B cell (primary cell): ENCODE results near the gene NTSR2. TPM values are rescaled to one million over a fixed set of nuclear protein-coding genes. Genes with fewer than 3 reads are reported as not detected.

ENCODE experiments used
- ATAC-seq: fragments of 200-7000 bp; cut with Tn5 transposase; one replicate; pipeline ENCODE4 v1.10.0; 2021; ENCODE audit warnings: low read depth, mild to moderate bottlenecking, moderate number of reproducible peaks, moderate library complexity
- CTCF ChIA-PET: fragments of 350-600 bp; sonication (Branson Sonifier 250); formaldehyde crosslinking; loops from one replicate; lab custom pipeline; 2021; ENCODE audit warnings: antibody characterized with exemption, inconsistent platforms; lab: Charles Lee
- POLR2A ChIA-PET: fragments of 350-600 bp; sonication (Branson Sonifier 250); formaldehyde crosslinking; loops from one replicate; lab custom pipeline; 2021; ENCODE audit warnings: antibody characterized with exemption; lab: Charles Lee
- DNase-seq: peaks from one replicate; pipeline ENCODE4 v3.0.0; 2013
- H2AFZ ChIP-seq: 2 replicates; pipeline ENCODE4 v1.6.1; 2012; ENCODE audit warnings: mild to moderate bottlenecking, low read depth, low read length; ENCODE audit not compliant: insufficient read depth, poor library complexity, severe bottlenecking
- H3K27ac ChIP-seq, 2 donors: 1 replicate in 1 of 2; 2 replicates in 1 of 2; pipeline ENCODE4 v1.5.1; 2012 to 2013; ENCODE audit warnings: low read length in 2 of 2, mild to moderate bottlenecking in 2 of 2, moderate library complexity in 1 of 2
- H3K27me3 ChIP-seq, 4 experiments: fragments of 200-600 bp in 1 of 4; sonication (generic) in 1 of 4; replicated peaks in 1 of 4; 1 replicate in 2 of 4; 2 replicates in 2 of 4; pipeline versions ENCODE4 v1.6.1 to v1.7.0; 2013 to 2016; ENCODE audit warnings: low read length in 3 of 4, mild to moderate bottlenecking in 2 of 4, mixed read lengths in 1 of 4, moderate library complexity in 1 of 4; ENCODE audit not compliant: insufficient read depth in 4 of 4, control insufficient read depth in 3 of 4; ENCODE audit errors: control extremely low read depth in 1 of 4
- H3K36me3 ChIP-seq, 2 experiments: replicated peaks in 1 of 2; 1 replicate in 1 of 2; 2 replicates in 1 of 2; pipeline versions ENCODE4 v1.6.1 to v1.7.1; 2013; ENCODE audit warnings: low read length in 1 of 2; ENCODE audit not compliant: insufficient read depth in 2 of 2, control insufficient read depth in 1 of 2; ENCODE audit errors: control extremely low read depth in 1 of 2, extremely low read depth in 1 of 2
- H3K4me1 ChIP-seq, 2 donors: fragments of 200-600 bp in 1 of 2; sonication (generic) in 1 of 2; 1 replicate in 1 of 2; 2 replicates in 1 of 2; pipeline versions ENCODE4 v1.5.1 to v1.6.1; 2013 to 2017; ENCODE audit warnings: low read length in 2 of 2; ENCODE audit not compliant: control insufficient read depth in 2 of 2, insufficient read depth in 2 of 2
- H3K4me2 ChIP-seq: replicated peaks from 2 replicates; pipeline ENCODE3; 2012; ENCODE audit warnings: mild to moderate bottlenecking, low read depth, low read length; ENCODE audit not compliant: poor library complexity, severe bottlenecking
- H3K4me3 ChIP-seq, 5 experiments: fragments of 200-600 bp in 1 of 5; sonication (generic) in 1 of 5; 1 replicate in 3 of 5; 2 replicates in 2 of 5; pipeline versions ENCODE4 v1.5.1 to v1.7.0; 2011 to 2016; ENCODE audit warnings: low read length in 4 of 5, mild to moderate bottlenecking in 4 of 5, low read depth in 2 of 5, control low read depth in 1 of 5, moderate library complexity in 1 of 5; ENCODE audit not compliant: insufficient read depth in 1 of 5; ENCODE audit errors: control extremely low read depth in 1 of 5, extremely low read depth in 1 of 5
- H3K79me2 ChIP-seq: fragments of 200-600 bp; sonication (generic); one replicate; pipeline ENCODE4 v1.6.0; 2016; ENCODE audit warnings: low read length; ENCODE audit not compliant: control insufficient read depth, insufficient read depth
- H3K9ac ChIP-seq: fragments of 200-600 bp; sonication (generic); 2 replicates; pipeline ENCODE4 v1.6.1; 2017; ENCODE audit warnings: mild to moderate bottlenecking, low read length, moderate library complexity
- H3K9me3 ChIP-seq, 3 donors: one replicate each; pipeline versions ENCODE4 v1.6.1 to v1.7.1; 2013; ENCODE audit warnings: low read length in 2 of 3; ENCODE audit not compliant: control insufficient read depth in 2 of 3, insufficient read depth in 1 of 3; ENCODE audit errors: control extremely low read depth in 1 of 3
- H4K20me1 ChIP-seq: 2 replicates; pipeline ENCODE4 v1.6.0; 2012; ENCODE audit warnings: mild to moderate bottlenecking, low read length; ENCODE audit not compliant: insufficient read depth, control insufficient read depth, poor library complexity, severe bottlenecking
- H3K27ac Mint-ChIP-seq: one replicate; pipeline ENCODE4 v1.8.0; 2021; ENCODE audit warnings: mixed read lengths
- H3K27me3 Mint-ChIP-seq: one replicate; pipeline ENCODE4 v1.8.0; 2021; ENCODE audit warnings: mixed read lengths
- H3K4me1 Mint-ChIP-seq: one replicate; pipeline ENCODE4 v1.8.0; 2021; ENCODE audit warnings: mixed read lengths
- H3K4me3 Mint-ChIP-seq: one replicate; pipeline ENCODE4 v1.8.0; 2021; ENCODE audit warnings: mixed read lengths
- H3K9me3 Mint-ChIP-seq: one replicate; pipeline ENCODE4 v1.8.0; 2022; ENCODE audit warnings: mixed read lengths; ENCODE audit not compliant: insufficient read depth
- EZH2 ChIP-seq: IDR thresholded peaks from 2 replicates; pipeline ENCODE4 v1.6.1; 2012; ENCODE audit warnings: borderline replicate concordance, low read depth, mild to moderate bottlenecking, moderate library complexity, low read length; ENCODE audit not compliant: insufficient read depth, poor library complexity, severe bottlenecking
- WGBS: methylation state at CpG from one replicate; pipeline ENCODE4 v1.1.5; 2013; ENCODE audit warnings: missing lambda C conversion rate; ENCODE audit not compliant: insufficient coverage; 5-methylcytosine and 5-hydroxymethylcytosine counted together
- intact Hi-C: fragments of 100-400 bp; cut with micrococcal nuclease; formaldehyde crosslinking; loops from one replicate; pipeline ENCODE4 v1.10.0; 2022
- polyA plus RNA-seq: library from polyadenylated mRNA; depleted of rRNA; stranded (reverse); fragments of >200 nt; gene quantifications from 2 replicates; pipeline ENCODE4 v1.2.3, GENCODE V29; 2012
- total RNA-seq, 2 donors: library from RNA; stranded (reverse); fragments of 120-200 nt in 1 of 2; gene quantifications; 1 replicate in 1 of 2; 2 replicates in 1 of 2; pipeline versions ENCODE4 v1.2.3 to v1.2.4, GENCODE V29; 2013 to 2022
- TF ChIP-seq, protein P1 (sequence below): fragments of 200-600 bp; IDR thresholded peaks from one replicate; pipeline ENCODE4 v1.8.0; 2022; ENCODE audit warnings: antibody characterized with exemption, mild to moderate bottlenecking

Gene NTSR2
- total and polyA plus RNA-seq, 2 donors (not counting 1 experiment from before 2014, with no cell fraction given): not detected

DNA sequence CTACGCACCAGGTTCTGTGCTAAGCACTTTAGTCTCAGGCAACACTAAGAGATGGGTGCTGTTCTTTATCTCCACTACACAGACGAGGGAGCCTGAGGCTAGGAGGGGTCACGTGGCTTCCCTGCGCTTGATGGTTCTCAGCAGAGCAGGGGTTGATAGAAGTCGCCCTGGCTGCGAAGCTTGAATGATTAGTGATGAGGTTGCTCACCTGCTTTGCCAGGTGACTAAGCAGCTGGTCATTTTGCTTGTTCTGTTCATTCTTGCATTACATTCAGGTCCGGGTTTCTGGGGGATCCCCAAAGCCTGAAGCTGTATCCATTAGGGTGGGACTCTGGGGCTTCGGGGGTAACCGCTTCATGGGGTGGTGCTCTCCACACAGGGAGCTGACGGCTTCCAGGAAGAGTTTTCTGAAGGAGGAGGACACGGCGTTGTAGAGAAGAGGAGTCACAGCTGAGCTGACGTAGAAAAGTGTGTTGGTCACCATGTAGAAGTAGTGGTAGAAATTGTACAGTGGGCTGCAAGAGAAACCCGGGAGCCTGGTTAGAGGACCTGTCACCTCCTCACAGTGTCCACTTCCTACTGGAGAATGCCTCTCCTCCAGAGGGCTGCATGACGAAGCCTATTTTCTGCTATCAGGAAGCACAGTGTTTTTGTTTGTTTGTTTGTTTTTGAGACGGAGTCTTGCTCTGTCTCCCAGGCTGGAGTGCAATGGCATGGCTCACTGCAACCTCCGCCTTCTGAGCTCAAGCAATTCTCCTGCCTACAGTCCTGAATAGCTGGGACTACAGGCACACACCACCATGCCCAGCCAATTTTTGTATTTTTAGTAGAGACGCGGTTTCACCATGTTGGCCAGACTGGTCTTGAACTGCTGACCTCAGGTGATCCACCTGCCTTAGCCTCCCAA, 11.5 kb downstream of the NTSR2 start:
- WGBS: 89% methylated on average over 14 of the region's 19 CpGs
- H3K27me3 Mint-ChIP-seq: peaks cover 21% of the 10 kb centered on the region
- POLR2A ChIA-PET: no interaction called here

DNA sequence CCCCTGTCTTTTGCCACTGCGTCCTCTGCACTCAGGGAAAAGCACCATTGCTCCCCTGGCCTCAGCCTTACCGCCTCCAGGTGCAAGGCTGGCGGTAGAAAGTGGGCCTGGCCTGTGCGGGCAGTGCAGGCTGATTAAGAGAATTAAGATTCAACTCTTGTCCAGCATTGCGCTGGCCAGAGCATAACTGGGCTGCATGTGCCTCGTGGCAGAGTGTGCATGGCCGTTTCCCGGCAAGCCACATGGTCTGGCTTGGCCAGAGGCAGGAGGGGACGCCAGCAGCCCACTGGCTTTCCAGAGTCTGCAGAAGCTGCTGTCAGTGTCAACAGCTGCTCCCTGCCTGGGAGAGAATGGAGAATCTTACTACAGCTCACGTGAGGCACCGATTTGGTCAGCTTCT, 12.3 kb downstream of the NTSR2 start:
- no peak overlapping the region for H3K4me2 ChIP-seq
- peaks cover 17% of the 10 kb centered on the region for H3K27me3 Mint-ChIP-seq
- 94% methylated on average over 11 of the region's 11 CpGs for WGBS
- H3K9ac ChIP-seq: no peak overlapping the region
- H3K4me1 Mint-ChIP-seq: no peaks in the 10 kb centered on the region
- TF ChIP-seq EZH2: no peak
- TF ChIP-seq, protein P1, sequence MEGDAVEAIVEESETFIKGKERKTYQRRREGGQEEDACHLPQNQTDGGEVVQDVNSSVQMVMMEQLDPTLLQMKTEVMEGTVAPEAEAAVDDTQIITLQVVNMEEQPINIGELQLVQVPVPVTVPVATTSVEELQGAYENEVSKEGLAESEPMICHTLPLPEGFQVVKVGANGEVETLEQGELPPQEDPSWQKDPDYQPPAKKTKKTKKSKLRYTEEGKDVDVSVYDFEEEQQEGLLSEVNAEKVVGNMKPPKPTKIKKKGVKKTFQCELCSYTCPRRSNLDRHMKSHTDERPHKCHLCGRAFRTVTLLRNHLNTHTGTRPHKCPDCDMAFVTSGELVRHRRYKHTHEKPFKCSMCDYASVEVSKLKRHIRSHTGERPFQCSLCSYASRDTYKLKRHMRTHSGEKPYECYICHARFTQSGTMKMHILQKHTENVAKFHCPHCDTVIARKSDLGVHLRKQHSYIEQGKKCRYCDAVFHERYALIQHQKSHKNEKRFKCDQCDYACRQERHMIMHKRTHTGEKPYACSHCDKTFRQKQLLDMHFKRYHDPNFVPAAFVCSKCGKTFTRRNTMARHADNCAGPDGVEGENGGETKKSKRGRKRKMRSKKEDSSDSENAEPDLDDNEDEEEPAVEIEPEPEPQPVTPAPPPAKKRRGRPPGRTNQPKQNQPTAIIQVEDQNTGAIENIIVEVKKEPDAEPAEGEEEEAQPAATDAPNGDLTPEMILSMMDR: no peak
- ChIA-PET CTCF (no interaction called here), POLR2A (no interaction called here)
- H3K79me2 ChIP-seq: no peaks in the 10 kb centered on the region
- no peaks in the 10 kb centered on the region for H4K20me1 ChIP-seq
- H3K27ac Mint-ChIP-seq: no peak overlapping the region
- H3K27ac ChIP-seq: no peak overlapping the region
- H3K4me3 Mint-ChIP-seq: no peak overlapping the region
- peaks cover 0 to 11% (median under 1%) of the 10 kb centered on the region in 3 donors for H3K9me3 ChIP-seq
- DNase-seq: no peak
- no peaks in the 10 kb centered on the region for H3K4me1 ChIP-seq
- no peak overlapping the region for H2AFZ ChIP-seq
- ATAC-seq: no peak
- intact Hi-C loops: no loop called here
- no peak overlapping the region for H3K4me3 ChIP-seq
- peaks cover 0 to 7% (median 0%) of the 10 kb centered on the region in 4 experiments for H3K27me3 ChIP-seq
- no peaks in the 10 kb centered on the region for H3K36me3 ChIP-seq
- peaks cover 3% of the 10 kb centered on the region for H3K9me3 Mint-ChIP-seq

More for the DNA sequence above, 11.5 kb downstream of the NTSR2 start:
- Histone ChIP-seq H3K27ac (no peak overlapping the region), H3K9ac (no peak overlapping the region), H3K4me1 (no peaks in the 10 kb centered on the region), H3K36me3 (no peaks in the 10 kb centered on the region), H3K4me3 (no peak overlapping the region), H3K4me2 (no peak overlapping the region), H3K9me3 (peaks cover 0 to 14% (median 6%) of the 10 kb centered on the region in 3 donors), H2AFZ (no peak overlapping the region), H4K20me1 (no peaks in the 10 kb centered on the region), H3K27me3 (peaks cover 0 to 7% (median 0%) of the 10 kb centered on the region in 4 experiments), H3K79me2 (no peaks in the 10 kb centered on the region)
- Mint-ChIP-seq H3K4me3 (no peak overlapping the region), H3K4me1 (no peaks in the 10 kb centered on the region), H3K9me3 (peaks cover 5% of the 10 kb centered on the region), H3K27ac (no peak overlapping the region)
- TF ChIP-seq, protein P1: no peak
- no peak for TF ChIP-seq EZH2
- ATAC-seq (no peak), DNase-seq (no peak)
- CTCF ChIA-PET: no interaction called here
- intact Hi-C loops: no loop called here
